Measurements from ENCODE around the gene ITGA2B. TPM values are rescaled to one million over a fixed set of nuclear protein-coding genes. Genes with fewer than 3 reads are reported as not detected.

The ITGA2B gene
- total and polyA plus RNA-seq, 2 of the 13 experiments (the other 11 are each of a cell fraction or from before 2014, with no cell fraction given), result 0.38 to 1.1 TPM

- H4K20me1 ChIP-seq (ENCODE audit: insufficient read depth, low read length), result no peaks in the 10 kb centered on the region
- H2AFZ ChIP-seq (ENCODE audit: low read length), result no peak overlapping the region
- no peak overlapping the region for H3K4me3 ChIP-seq (replicated peaks in 1 of 3; ENCODE audit: insufficient read depth in 1 of 3, low read depth in 2 of 3, low read length in 3 of 3)
- DNase-seq (ENCODE audit: low spot score), result no peak
- ChIA-PET POLR2A (interaction anchor here (1.0 to 1.6 kb wide), 2 partner anchors 10 to 23 kb away, joined by 4 to 5 read pairs; no protein-coding TSS in a partner anchor), CTCF (ENCODE audit: low intra/inter-chr PET ratio, low total read pairs) (no interaction called here)
- peaks cover 8 to 10% of the 10 kb centered on the region in 2 experiments; a peak in 3 of 5 replicates for H3K27me3 ChIP-seq (ENCODE audit: control insufficient read depth in 1 of 2, insufficient read depth in 2 of 2, low read length in 2 of 2)
- H3K9me3 ChIP-seq (ENCODE audit: low read length), result no peaks in the 10 kb centered on the region
- 97% methylated on average over 27 of the region's 36 CpGs for WGBS (ENCODE audit: low lambda C conversion rate)
- no peak for ATAC-seq
- H3K4me2 ChIP-seq (ENCODE audit: low read depth, low read length), result no peak overlapping the region
- in situ Hi-C loops (cut with HindIII; ENCODE audit: extremely low pct_ligation_motif_present, low pct_unique_long_range_greater_than_20kb) (no loop called here), intact Hi-C loops (cut with micrococcal nuclease; ENCODE audit: unreplicated experiment) (loop anchor here (10.0 kb wide), 1 partner anchor 173 kb away; no protein-coding TSS in a partner anchor)
- peak; percentile 13; the same call in 1 of the 2 replicates for TF ChIP-seq RBFOX2 (IDR thresholded peaks at IDR 0.05; ENCODE audit: low read depth, low read length)
- peak; percentile 1 for TF ChIP-seq AGO2 (optimal IDR thresholded peaks at IDR 0.05; ENCODE audit: low read depth, low read length)
- TF ChIP-seq RBM39 (IDR thresholded peaks at IDR 0.05; ENCODE audit: low read depth, low read length, poor library complexity, severe bottlenecking), result no peak
- no peak overlapping the region for H3K9ac ChIP-seq (ENCODE audit: insufficient read depth, low read depth, low read length)
- BruUV-seq (replicated peaks), result TSS peak; percentile 78
- no peak for FAIRE-seq
- no peaks in the 10 kb centered on the region for H3K79me2 ChIP-seq (ENCODE audit: insufficient read depth, low read length)
- peaks cover 8% of the 10 kb centered on the region for H3K4me1 ChIP-seq (ENCODE audit: insufficient read depth, low read length)
- H3K27ac ChIP-seq (ENCODE audit: extremely low read length, insufficient read depth, low read length), result no peak overlapping the region
- H3K36me3 ChIP-seq (replicated peaks in 1 of 2; ENCODE audit: control insufficient read depth in 1 of 2, insufficient read depth in 2 of 2, low read length in 2 of 2), result peaks cover 9 to 30% of the 10 kb centered on the region in 2 experiments
Measured at GRCh38 chr17:44351961-44352827, 37.3 kb downstream of the ITGA2B start.

GRCh38 chr17:44351464-44351863 is 38.0 kb downstream of the ITGA2B start:
- intact Hi-C loops (cut with micrococcal nuclease; ENCODE audit: unreplicated experiment), result loop anchor here (10.0 kb wide), 1 partner anchor 173 kb away; no protein-coding TSS in a partner anchor
- Histone ChIP-seq H3K27ac (ENCODE audit: extremely low read length, insufficient read depth, low read length) (no peak overlapping the region), H3K9me3 (ENCODE audit: low read length) (no peaks in the 10 kb centered on the region), H3K4me3 (replicated peaks in 1 of 3; ENCODE audit: insufficient read depth in 1 of 3, low read depth in 2 of 3, low read length in 3 of 3) (no peak overlapping the region), H2AFZ (ENCODE audit: low read length) (no peak overlapping the region), H3K4me2 (ENCODE audit: low read depth, low read length) (no peak overlapping the region), H3K4me1 (ENCODE audit: insufficient read depth, low read length) (peaks cover 8% of the 10 kb centered on the region), H3K36me3 (replicated peaks in 1 of 2; ENCODE audit: control insufficient read depth in 1 of 2, insufficient read depth in 2 of 2, low read length in 2 of 2) (peaks cover 9 to 30% of the 10 kb centered on the region in 2 experiments), H3K27me3 (ENCODE audit: control insufficient read depth in 1 of 2, insufficient read depth in 2 of 2, low read length in 2 of 2) (peaks cover 8 to 10% of the 10 kb centered on the region in 2 experiments; a peak in 3 of 5 replicates), H3K79me2 (ENCODE audit: insufficient read depth, low read length) (no peaks in the 10 kb centered on the region), H4K20me1 (ENCODE audit: insufficient read depth, low read length) (no peaks in the 10 kb centered on the region), H3K9ac (ENCODE audit: insufficient read depth, low read depth, low read length) (no peak overlapping the region)
- no peak for ATAC-seq
- TF ChIP-seq SMARCE1 (IDR thresholded peaks at IDR 0.05; ENCODE audit: borderline replicate concordance) (no peak), PBX3 (CRISPR knock-in tag; IDR thresholded peaks at IDR 0.05; ENCODE audit: borderline replicate concordance) (no peak), ZHX2 (IDR thresholded peaks at IDR 0.05; ENCODE audit: low read depth) (no peak), ZHX2 (CRISPR knock-in tag; IDR thresholded peaks at IDR 0.05; ENCODE audit: borderline replicate concordance) (no peak)
- FAIRE-seq, result no peak
- no peak for DNase-seq (ENCODE audit: low spot score)
- in situ Hi-C loops (cut with HindIII; ENCODE audit: extremely low pct_ligation_motif_present, low pct_unique_long_range_greater_than_20kb), result no loop called here
- ChIA-PET POLR2A (interaction anchor here (1.0 kb wide), 1 partner anchor 11 kb away, joined by 4 read pairs; no protein-coding TSS in a partner anchor), CTCF (ENCODE audit: low intra/inter-chr PET ratio, low total read pairs) (interaction anchor here (0.6 to 1.2 kb wide), 2 partner anchors 129 to 147 kb away, joined by 3 to 5 read pairs; no protein-coding TSS in a partner anchor)
- 93% methylated on average over 3 of the region's 8 CpGs for WGBS (ENCODE audit: low lambda C conversion rate)
- BruUV-seq (replicated peaks), result no TSS peak
